HCT116 (cell line): ENCODE measurements around the gene SKIC8. TPM values are rescaled to one million over a fixed set of nuclear protein-coding genes. Genes with fewer than 3 reads are reported as not detected.

Experiments
- ATAC-seq: fragments of 200-7000 bp; cut with Tn5 transposase; 2 replicates; pipeline ENCODE4 v1.9.1; 2020; ENCODE audit warnings: mild to moderate bottlenecking, moderate library complexity
- BruUV-seq: library from RNA; stranded (reverse); fragments of 400-500 nt; replicated peaks from 2 replicates; lab custom pipeline; 2021; lab: Mats Ljungman, UMichigan
- CTCF ChIA-PET: fragments of 300-600 bp; sonication (Branson Sonifier 250); formaldehyde crosslinking; loops from one replicate; lab custom pipeline; 2021; ENCODE audit warnings: antibody characterized with exemption; lab: Charles Lee
- POLR2A ChIA-PET: fragments of 300-600, 350-600 bp; sonication (Branson Sonifier 250); formaldehyde crosslinking; loops from one replicate; lab custom pipeline; 2021; ENCODE audit warnings: antibody characterized with exemption; lab: Charles Lee
- RAD21 ChIA-PET, 2 experiments: fragments of 300-600 bp; sonication (Branson Sonifier 250); formaldehyde crosslinking; loops; one replicate each; lab custom pipeline; 2023; ENCODE audit warnings: low total read pairs in 2 of 2; ENCODE audit not compliant: uncharacterized antibody in 2 of 2, unreplicated experiment in 2 of 2, low non-redundant PET in 1 of 2; lab: Charles Lee
- DNase-seq: peaks from one replicate; pipeline ENCODE4 v3.0.0-alpha.2; 2010; ENCODE audit warnings: low read depth, low spot score
- H2AFZ ChIP-seq: fragments of 200-600 bp; shearing (Covaris generic), sonication (generic); 2 replicates; pipeline ENCODE4 v1.6.1; 2017; ENCODE audit warnings: low read depth, mixed run types, mixed read lengths, antibody characterized with exemption, low read length; ENCODE audit not compliant: poor library complexity, severe bottlenecking
- H3K27ac ChIP-seq: 2 replicates; pipeline ENCODE4 v1.5.1; 2012; ENCODE audit warnings: low read depth, low read length
- H3K27me3 ChIP-seq: fragments of 200-600 bp; sonication (generic); 2 replicates; pipeline ENCODE4 v1.6.1; 2016; ENCODE audit warnings: mixed run types, low read length, mixed read lengths; ENCODE audit not compliant: insufficient read depth
- H3K36me3 ChIP-seq, 2 experiments: fragments of 200-500 bp in 1 of 2; fragments of 200-600 bp in 1 of 2; sonication (Bioruptor generic) in 1 of 2; sonication (generic) in 1 of 2; 2 replicates each; pipeline versions ENCODE4 v1.5.1 to v1.6.1; 2014 to 2016; ENCODE audit warnings: low read length in 2 of 2, inconsistent platforms in 1 of 2, mixed read lengths in 1 of 2, mixed run types in 1 of 2; ENCODE audit not compliant: insufficient read depth in 2 of 2, control insufficient read depth in 1 of 2
- H3K4me1 ChIP-seq, 2 experiments: fragments of 200-600 bp in 1 of 2; sonication (generic) in 1 of 2; 2 replicates each; pipeline versions ENCODE4 v1.5.1 to v1.6.1; 2012 to 2017; ENCODE audit warnings: low read length in 2 of 2, inconsistent platforms in 1 of 2, mild to moderate bottlenecking in 1 of 2, mixed read lengths in 1 of 2, mixed run types in 1 of 2, moderate library complexity in 1 of 2; ENCODE audit not compliant: insufficient read depth in 2 of 2, control insufficient read depth in 1 of 2
- H3K4me2 ChIP-seq: fragments of 200-600 bp; sonication (generic); 2 replicates; pipeline ENCODE4 v1.6.1; 2017; ENCODE audit warnings: mixed run types, low read length, mixed read lengths
- H3K4me3 ChIP-seq, 2 experiments: fragments of 200-600 bp in 1 of 2; sonication (generic) in 1 of 2; replicated peaks in 1 of 2; 2 replicates each; pipeline ENCODE4 v1.5.1; 2011 to 2016; ENCODE audit warnings: low read length in 2 of 2, control low read depth in 1 of 2, low read depth in 1 of 2, mild to moderate bottlenecking in 1 of 2, mixed read lengths in 1 of 2, mixed run types in 1 of 2
- H3K79me2 ChIP-seq: fragments of 200-600 bp; sonication (generic); 2 replicates; pipeline ENCODE4 v1.6.1; 2017; ENCODE audit warnings: mild to moderate bottlenecking, mixed run types, low read length, moderate library complexity, mixed read lengths; ENCODE audit not compliant: insufficient read depth
- H3K9ac ChIP-seq: fragments of 200-600 bp; sonication (generic); 2 replicates; pipeline ENCODE4 v1.6.1; 2016; ENCODE audit warnings: low read length, mixed read lengths
- H3K9me2 ChIP-seq: fragments of 200-600 bp; sonication (generic), shearing (Covaris generic); 2 replicates; pipeline ENCODE4 v1.6.1; 2017; ENCODE audit warnings: mixed run types, mild to moderate bottlenecking, moderate library complexity; ENCODE audit not compliant: insufficient read depth
- H3K9me3 ChIP-seq, 2 experiments: fragments of 200-500 bp in 1 of 2; fragments of 200-600 bp in 1 of 2; sonication (Bioruptor generic) in 1 of 2; sonication (generic) in 1 of 2; 2 replicates each; pipeline ENCODE4 v1.6.1; 2014 to 2017; ENCODE audit warnings: low read length in 2 of 2, mixed read lengths in 2 of 2, inconsistent platforms in 1 of 2, low read depth in 1 of 2, mild to moderate bottlenecking in 1 of 2, mixed run types in 1 of 2, moderate library complexity in 1 of 2; ENCODE audit not compliant: control insufficient read depth in 1 of 2, insufficient read depth in 1 of 2
- H4K20me1 ChIP-seq: fragments of 200-600 bp; sonication (generic), shearing (Covaris generic); 2 replicates; pipeline ENCODE4 v1.6.1; 2017; ENCODE audit warnings: mixed run types, mild to moderate bottlenecking, moderate library complexity; ENCODE audit not compliant: insufficient read depth
- CBX3 ChIP-seq: IDR thresholded peaks from 2 replicates; pipeline ENCODE4 v1.6.1; 2012; ENCODE audit warnings: low read depth
- CEBPB ChIP-seq: IDR thresholded peaks from 2 replicates; pipeline ENCODE4 v1.6.1; 2012; ENCODE audit warnings: low read depth
- EGR1 ChIP-seq: IDR thresholded peaks from 2 replicates; pipeline ENCODE4 v1.6.1; 2012; ENCODE audit warnings: low read depth
- EZH2 ChIP-seq: fragments of 200-600 bp; sonication (generic); IDR thresholded peaks from 2 replicates; pipeline ENCODE4 v1.6.1; 2017; ENCODE audit warnings: antibody characterized with exemption, mixed run types
- EZH2phosphoT487 ChIP-seq: fragments of 200-600 bp; IDR thresholded peaks from 2 replicates; pipeline ENCODE4 v1.6.1; 2018; ENCODE audit warnings: antibody characterized with exemption, borderline replicate concordance
- MAX ChIP-seq: IDR thresholded peaks from 2 replicates; pipeline ENCODE4 v1.6.1; 2012
- POLR2A ChIP-seq: IDR thresholded peaks from 2 replicates; pipeline ENCODE4 v1.7.0; 2011; ENCODE audit warnings: borderline replicate concordance; ENCODE audit not compliant: insufficient read depth, insufficient read length; ENCODE audit errors: extremely low read depth
- POLR2AphosphoS5 ChIP-seq: IDR thresholded peaks from 2 replicates; pipeline ENCODE4 v1.6.1; 2011; ENCODE audit warnings: mild to moderate bottlenecking, low read depth, low read length, moderate library complexity
- RAD21 ChIP-seq: IDR thresholded peaks from 2 replicates; pipeline ENCODE4 v1.6.1; 2012; ENCODE audit warnings: low read depth, mild to moderate bottlenecking
- SRF ChIP-seq: IDR thresholded peaks from 2 replicates; pipeline ENCODE4 v1.6.1; 2012; ENCODE audit warnings: low read depth
- ZBTB33 ChIP-seq: IDR thresholded peaks from 2 replicates; pipeline ENCODE4 v1.6.1; 2011; ENCODE audit warnings: mild to moderate bottlenecking, low read length, moderate library complexity; ENCODE audit not compliant: insufficient replicate concordance; ENCODE audit errors: extremely low read depth
- ZFX ChIP-seq: fragments of 450-650 bp; IDR thresholded peaks from 2 replicates; pipeline ENCODE4 v1.6.1; 2017
- intact Hi-C: fragments of 100-400 bp; cut with micrococcal nuclease; formaldehyde crosslinking; loops from 2 replicates; pipeline ENCODE4 v1.10.0; 2022
- total RNA-seq: library from RNA; stranded (reverse); gene quantifications from one replicate; pipeline ENCODE4 v1.2.1, GENCODE V29; 2021; ENCODE audit not compliant: unreplicated experiment

The SKIC8 gene
- total RNA-seq, 1 experiment from 2014 or later = 57.1 TPM

GRCh38 chr15:78306176-78306774 lies 6.9 kb upstream of the SKIC8 start:
- no peak overlapping the region for H3K4me2 ChIP-seq
- no peak overlapping the region for H3K27ac ChIP-seq
- DNase-seq (no peak), ATAC-seq (no peak)
- intact Hi-C loops = loop anchor here (5.0 kb wide), 1 partner anchor 401 kb away; no protein-coding TSS in a partner anchor
- RAD21 ChIA-PET = no interaction called here
- no peak overlapping the region for H2AFZ ChIP-seq
- H3K4me3 ChIP-seq = no peak overlapping the region
- H3K79me2 ChIP-seq = no peaks in the 10 kb centered on the region
- CTCF ChIA-PET = interaction anchor here (0.9 to 3.4 kb wide), 2 partner anchors 109 to 116 kb away, joined by 3 to 28 read pairs; no protein-coding TSS in a partner anchor
- no peaks in the 10 kb centered on the region for H3K9me2 ChIP-seq
- H3K9ac ChIP-seq = no peak overlapping the region
- no peaks in the 10 kb centered on the region for H3K27me3 ChIP-seq
- H3K36me3 ChIP-seq = no peaks in the 10 kb centered on the region
- no peak for TF ChIP-seq CBX3
- no peak for TF ChIP-seq RAD21
- TF ChIP-seq, all 23 proteins: peak for 0
- Histone ChIP-seq H3K9me3 (no peaks in the 10 kb centered on the region), H4K20me1 (no peaks in the 10 kb centered on the region), H3K4me1 (peaks cover 10 to 22% of the 10 kb centered on the region in 2 experiments)
- BruUV-seq = no TSS peak
- POLR2A ChIA-PET = no interaction called here

GRCh38 chr15:78304216-78305066 lies 5.0 kb upstream of the SKIC8 start:
- Histone ChIP-seq H3K36me3 (no peaks in the 10 kb centered on the region), H3K27me3 (no peaks in the 10 kb centered on the region), H3K4me1 (peaks cover 10 to 31% of the 10 kb centered on the region in 2 experiments), H4K20me1 (no peaks in the 10 kb centered on the region), H3K4me3 (no peak overlapping the region; a peak in 1 of 4 replicates), H3K4me2 (peak overlapping the region; percentile 67), H3K9me2 (no peaks in the 10 kb centered on the region), H3K79me2 (no peaks in the 10 kb centered on the region), H2AFZ (no peak overlapping the region), H3K9me3 (no peaks in the 10 kb centered on the region), H3K9ac (no peak overlapping the region), H3K27ac (no peak overlapping the region; the same call in 1 of the 2 replicates)
- ChIA-PET POLR2A (no interaction called here), CTCF (no interaction called here), RAD21 (no interaction called here)
- no TSS peak for BruUV-seq
- no peak for DNase-seq
- ATAC-seq = no peak
- TF ChIP-seq POLR2AphosphoS5 (no peak), POLR2A (no peak), EZH2 (no peak), ZFX (no peak), EZH2phosphoT487 (no peak), MAX (no peak), SRF (no peak), EGR1 (no peak), CEBPB (no peak), ZBTB33 (no peak)
- intact Hi-C loops = loop anchor here (5.0 kb wide), 1 partner anchor 403 kb away; no protein-coding TSS in a partner anchor
